Endothelial cell of umbilical vein (primary cell): ENCODE data around the gene GZMM. TPM values are rescaled to one million over a fixed set of nuclear protein-coding genes. Genes with fewer than 3 reads are reported as not detected.

Source experiments
- BruUV-seq: library from RNA; stranded (reverse); fragments of 400-500 nt; replicated peaks from 2 replicates; lab custom pipeline; 2021; lab: Mats Ljungman, UMichigan
- CTCF ChIA-PET: fragments of 300-600, 350-600 bp; sonication (Branson Sonifier 250); formaldehyde crosslinking; loops from one replicate; lab custom pipeline; 2021; ENCODE audit warnings: antibody characterized with exemption, inconsistent platforms; lab: Charles Lee
- POLR2A ChIA-PET: fragments of 300-600, 350-600 bp; sonication (Branson Sonifier 250); formaldehyde crosslinking; loops from one replicate; lab custom pipeline; 2021; ENCODE audit warnings: antibody characterized with exemption, inconsistent platforms; lab: Charles Lee
- DNase-seq: peaks from one replicate; pipeline ENCODE4 v3.0.0-alpha.2; 2011; ENCODE audit warnings: low read depth, low spot score
- FAIRE-seq: peaks from 2 replicates; lab custom pipeline; 2011; peaks lifted over from hg19 to GRCh38; lab: Jason Lieb, UNC
- H2AFZ ChIP-seq: 2 replicates; pipeline ENCODE4 v1.6.0; 2012; ENCODE audit warnings: low read depth, low read length, control low read depth, inconsistent platforms
- H3K27ac ChIP-seq: 2 replicates; pipeline ENCODE4 v1.5.1; 2011; ENCODE audit warnings: low read depth, mild to moderate bottlenecking, control low read depth, low read length, moderate library complexity; ENCODE audit not compliant: insufficient read depth
- H3K27me3 ChIP-seq, 2 experiments: 2 replicates each; pipeline versions ENCODE4 v1.6.0 to v1.6.1; 2011; ENCODE audit warnings: low read length in 2 of 2, mixed read lengths in 1 of 2; ENCODE audit not compliant: control insufficient read depth in 2 of 2, insufficient read depth in 2 of 2
- H3K36me3 ChIP-seq, 2 experiments: 2 replicates in 1 of 2; 3 replicates in 1 of 2; pipeline ENCODE4 v1.5.1; 2011; ENCODE audit warnings: low read length in 2 of 2, mild to moderate bottlenecking in 1 of 2, moderate library complexity in 1 of 2; ENCODE audit not compliant: control insufficient read depth in 2 of 2, insufficient read depth in 2 of 2; ENCODE audit errors: extremely low read depth in 1 of 2
- H3K4me1 ChIP-seq: 3 replicates; pipeline ENCODE4 v1.5.1; 2011; ENCODE audit warnings: mild to moderate bottlenecking, low read length; ENCODE audit not compliant: control insufficient read depth, insufficient read depth; ENCODE audit errors: extremely low read depth
- H3K4me2 ChIP-seq: 2 replicates; pipeline ENCODE4 v1.6.1; 2011; ENCODE audit warnings: low read length, control low read depth, mixed read lengths; ENCODE audit not compliant: insufficient read depth
- H3K4me3 ChIP-seq, 3 experiments: fragments of 200-600 bp in 1 of 3; sonication (generic), shearing (Covaris generic) in 1 of 3; replicated peaks in 1 of 3; 2 replicates each; pipeline ENCODE4 v1.5.1; 2011 to 2016; ENCODE audit warnings: control low read depth in 3 of 3, low read length in 3 of 3, mild to moderate bottlenecking in 2 of 3, inconsistent platforms in 1 of 3, low read depth in 1 of 3, moderate library complexity in 1 of 3; ENCODE audit not compliant: insufficient read depth in 1 of 3
- H3K79me2 ChIP-seq: 2 replicates; pipeline ENCODE4 v1.6.0; 2012; ENCODE audit warnings: low read length, inconsistent platforms; ENCODE audit not compliant: control insufficient read depth, insufficient read depth
- H3K9ac ChIP-seq: replicated peaks from 2 replicates; pipeline ENCODE3; 2011; ENCODE audit warnings: low read length, control low read depth; ENCODE audit not compliant: insufficient read depth; ENCODE audit errors: extremely low read depth
- H3K9me1 ChIP-seq: replicated peaks from 3 replicates; pipeline ENCODE4 v1.6.0; 2011; ENCODE audit warnings: mild to moderate bottlenecking, low read length; ENCODE audit not compliant: control insufficient read depth, insufficient read depth; ENCODE audit errors: extremely low read depth
- H3K9me3 ChIP-seq: replicated peaks from 2 replicates; pipeline ENCODE4 v1.5.1; 2012; ENCODE audit warnings: low read length, inconsistent platforms; ENCODE audit not compliant: control insufficient read depth, insufficient read depth
- H4K20me1 ChIP-seq: replicated peaks from 2 replicates; pipeline ENCODE3; 2011; ENCODE audit warnings: mild to moderate bottlenecking, low read length; ENCODE audit not compliant: control insufficient read depth, insufficient read depth; ENCODE audit errors: extremely low read depth
- CTCF ChIP-seq, 2 donors: IDR thresholded peaks; 1 replicate in 1 of 2; 2 replicates in 1 of 2; pipeline ENCODE4 v1.5.1; 2011; ENCODE audit warnings: low read length in 2 of 2, mild to moderate bottlenecking in 2 of 2, moderate library complexity in 2 of 2, control low read depth in 1 of 2, inconsistent platforms in 1 of 2, low read depth in 1 of 2; ENCODE audit not compliant: insufficient read depth in 1 of 2; ENCODE audit errors: extremely low read depth in 1 of 2
- EZH2 ChIP-seq: IDR thresholded peaks from 2 replicates; pipeline ENCODE4 v1.6.1; 2012; ENCODE audit warnings: borderline replicate concordance, low read depth, mild to moderate bottlenecking, moderate library complexity, low read length, inconsistent platforms; ENCODE audit not compliant: severe bottlenecking
- FOS ChIP-seq: IDR thresholded peaks from 2 replicates; pipeline ENCODE4 v1.6.1; 2011; ENCODE audit warnings: mild to moderate bottlenecking, low read length, moderate library complexity, borderline replicate concordance; ENCODE audit not compliant: insufficient read depth
- GATA2 ChIP-seq: IDR thresholded peaks from 2 replicates; pipeline ENCODE4 v1.7.0; 2011; ENCODE audit warnings: low read depth, mild to moderate bottlenecking, moderate library complexity, mixed read lengths, low read length; ENCODE audit not compliant: insufficient read length, insufficient read depth
- JUN ChIP-seq: IDR thresholded peaks from 2 replicates; pipeline ENCODE4 v1.6.1; 2011; ENCODE audit warnings: borderline replicate concordance, low read depth; ENCODE audit not compliant: insufficient read length, insufficient read depth
- MAX ChIP-seq: IDR thresholded peaks from 2 replicates; pipeline ENCODE4 v1.6.1; 2011; ENCODE audit not compliant: insufficient read depth, insufficient read length
- MYC ChIP-seq: IDR thresholded peaks from one replicate; pipeline ENCODE4 v1.6.1; 2011; ENCODE audit warnings: mild to moderate bottlenecking, low read depth, low read length
- POLR2A ChIP-seq: IDR thresholded peaks from 2 replicates; pipeline ENCODE4 v1.6.1; 2012; ENCODE audit warnings: low read depth, mild to moderate bottlenecking, control low read depth, low read length
- POLR2AphosphoS5 ChIP-seq: IDR thresholded peaks from 2 replicates; pipeline ENCODE4 v1.6.1; 2012; ENCODE audit warnings: low read depth, mild to moderate bottlenecking, control low read depth, low read length, moderate library complexity; ENCODE audit not compliant: insufficient read depth
- dilution Hi-C: fragments of 300-500 bp; cut with MboI; formaldehyde crosslinking; loops from one replicate; pipeline ENCODE4 v1.15.0; 2019; ENCODE audit warnings: low sequenced_read_pairs; ENCODE audit not compliant: extremely low pct_ligation_motif_present
- intact Hi-C: fragments of 100-400 bp; cut with micrococcal nuclease; formaldehyde crosslinking; loops from one replicate; pipeline ENCODE4 v1.10.0; 2022
- polyA plus RNA-seq, 4 experiments: library from polyadenylated mRNA; depleted of rRNA in 3 of 4; stranded (reverse) in 3 of 4; unstranded in 1 of 4; fragments of >200 nt; gene quantifications; 2 replicates each; pipeline versions ENCODE4 v1.2.1 to v1.2.3, GENCODE V29; 2011 to 2012; ENCODE audit warnings: missing spikeins in 1 of 4
- total RNA-seq: library from RNA; stranded (reverse); gene quantifications from 2 replicates; pipeline ENCODE4 v1.2.3, GENCODE V29; 2021

GZMM gene
- total and polyA plus RNA-seq, 2 donors (not counting 3 experiments of a cell fraction or from before 2014, with no cell fraction given) = not detected

- ChIA-PET POLR2A (interaction anchor here (0.6 kb wide), 1 partner anchor 424 kb away, joined by 5 read pairs; no protein-coding TSS in a partner anchor), CTCF (interaction anchor here (0.7 to 1.4 kb wide), 2 partner anchors 13 to 29 kb away, joined by 3 to 4 read pairs; no protein-coding TSS in a partner anchor)
- Histone ChIP-seq H4K20me1 (no peaks in the 10 kb centered on the region), H3K4me2 (no peak overlapping the region), H3K79me2 (no peaks in the 10 kb centered on the region), H3K9ac (no peak overlapping the region), H3K27ac (no peak overlapping the region), H3K27me3 (peaks cover 0 to 1% of the 10 kb centered on the region in 2 experiments), H2AFZ (no peak overlapping the region), H3K4me3 (no peak overlapping the region), H3K9me3 (no peaks in the 10 kb centered on the region), H3K4me1 (no peaks in the 10 kb centered on the region), H3K9me1 (no peaks in the 10 kb centered on the region), H3K36me3 (no peaks in the 10 kb centered on the region)
- dilution Hi-C loops (no loop called here), intact Hi-C loops (no loop called here)
- no peak for FAIRE-seq
- TF ChIP-seq FOS (no peak), MYC (no peak), CTCF (IDR thresholded peaks at IDR 0.05; ENCODE audit: extremely low read depth in 1 of 2, insufficient read depth in 1 of 2, low read depth in 1 of 2, low read length in 2 of 2) (no peak), EZH2 (no peak), GATA2 (no peak), POLR2A (no peak), MAX (no peak), JUN (no peak), POLR2AphosphoS5 (no peak)
- DNase-seq = no peak
- BruUV-seq = no TSS peak
These were observed 19.7 kb upstream of the GZMM start for GRCh38 chr19:524062-524674.
